Trophoblast cell (in vitro differentiated cells and primary cell): ENCODE results near the gene ID3.

Source experiments
- DNase-seq, 2 donors: peaks; one replicate each; pipeline ENCODE4 v3.0.0-alpha.2; 2016
- H2AFZ ChIP-seq: 2 replicates; pipeline ENCODE4 v1.6.1; 2013; ENCODE audit warnings: low read length, moderate library complexity, mild to moderate bottlenecking; ENCODE audit not compliant: insufficient read depth, poor library complexity
- H2AK5ac ChIP-seq: 2 replicates; pipeline ENCODE4 v1.6.1; 2013; ENCODE audit warnings: mild to moderate bottlenecking, low read length
- H2BK120ac ChIP-seq: 2 replicates; pipeline ENCODE4 v1.6.1; 2013; ENCODE audit warnings: low read length, mild to moderate bottlenecking, moderate library complexity; ENCODE audit not compliant: insufficient read depth, poor library complexity
- H2BK12ac ChIP-seq: 2 replicates; pipeline ENCODE4 v1.6.1; 2013; ENCODE audit warnings: mild to moderate bottlenecking, low read length, moderate library complexity
- H2BK5ac ChIP-seq: 2 replicates; pipeline ENCODE4 v1.6.1; 2013; ENCODE audit warnings: low read length, low read depth, moderate library complexity, mild to moderate bottlenecking; ENCODE audit not compliant: poor library complexity
- H3K14ac ChIP-seq: 2 replicates; pipeline ENCODE4 v1.6.1; 2013; ENCODE audit warnings: mild to moderate bottlenecking, low read length
- H3K18ac ChIP-seq: 2 replicates; pipeline ENCODE4 v1.6.1; 2013; ENCODE audit warnings: mild to moderate bottlenecking, low read length
- H3K23ac ChIP-seq: 2 replicates; pipeline ENCODE4 v1.6.1; 2013; ENCODE audit warnings: low read length
- H3K27ac ChIP-seq: 2 replicates; pipeline ENCODE4 v1.5.1; 2013; ENCODE audit warnings: low read depth, mild to moderate bottlenecking, inconsistent platforms, low read length, moderate library complexity
- H3K27me3 ChIP-seq: 2 replicates; pipeline ENCODE4 v1.6.1; 2013; ENCODE audit warnings: inconsistent platforms, mild to moderate bottlenecking, low read length, moderate library complexity; ENCODE audit not compliant: insufficient read depth
- H3K36me3 ChIP-seq, 2 experiments: 1 replicate in 1 of 2; 2 replicates in 1 of 2; pipeline ENCODE4 v1.6.1; 2013; ENCODE audit warnings: low read length in 2 of 2, mild to moderate bottlenecking in 2 of 2, moderate library complexity in 1 of 2; ENCODE audit not compliant: insufficient read depth in 2 of 2, control insufficient read depth in 1 of 2
- H3K4ac ChIP-seq: 2 replicates; pipeline ENCODE4 v1.6.1; 2013; ENCODE audit warnings: low read depth, mild to moderate bottlenecking, low read length, moderate library complexity
- H3K4me1 ChIP-seq, 2 experiments: 1 replicate in 1 of 2; 2 replicates in 1 of 2; pipeline ENCODE4 v1.6.1; 2013; ENCODE audit warnings: low read length in 2 of 2, mild to moderate bottlenecking in 2 of 2, moderate library complexity in 1 of 2; ENCODE audit not compliant: insufficient read depth in 2 of 2, control insufficient read depth in 1 of 2
- H3K4me2 ChIP-seq: 2 replicates; pipeline ENCODE4 v1.6.1; 2013; ENCODE audit warnings: inconsistent platforms, mild to moderate bottlenecking, low read length, moderate library complexity
- H3K4me3 ChIP-seq: 2 replicates; pipeline ENCODE4 v1.5.1; 2013; ENCODE audit warnings: mild to moderate bottlenecking, low read depth, low read length, inconsistent platforms
- H3K79me1 ChIP-seq: one replicate; pipeline ENCODE4 v1.6.1; 2013; ENCODE audit warnings: low read length
- H3K79me2 ChIP-seq: 2 replicates; pipeline ENCODE4 v1.6.1; 2013; ENCODE audit warnings: low read length, mild to moderate bottlenecking; ENCODE audit not compliant: control insufficient read depth, insufficient read depth, poor library complexity
- H3K9ac ChIP-seq: 2 replicates; pipeline ENCODE4 v1.6.1; 2013; ENCODE audit warnings: mild to moderate bottlenecking, low read length
- H3K9me3 ChIP-seq: 2 replicates; pipeline ENCODE4 v1.6.1; 2013; ENCODE audit warnings: low read depth, mild to moderate bottlenecking, control low read depth, inconsistent platforms, low read length; ENCODE audit not compliant: insufficient read depth
- H4K12ac ChIP-seq: 2 replicates; pipeline ENCODE4 v1.6.1; 2013; ENCODE audit warnings: low read depth, mild to moderate bottlenecking, low read length, moderate library complexity
- H4K8ac ChIP-seq: 2 replicates; pipeline ENCODE4 v1.6.1; 2013; ENCODE audit warnings: low read depth, mild to moderate bottlenecking, low read length, moderate library complexity
- H4K91ac ChIP-seq: one replicate; pipeline ENCODE4 v1.6.1; 2013; ENCODE audit warnings: low read depth, mild to moderate bottlenecking, low read length, moderate library complexity
- WGBS: extraction: QIAGEN DNeasy Blood & Tissue Kit; methylation state at CpG from one replicate; pipeline ENCODE4 v1.1.7; 2013; ENCODE audit warnings: missing lambda C conversion rate; ENCODE audit not compliant: insufficient read length, insufficient coverage; ENCODE audit errors: extremely low coverage; 5-methylcytosine and 5-hydroxymethylcytosine counted together

The ID3 gene

GRCh38 chr1:23590058-23590783 is 30.9 kb upstream of the ID3 start:
- Histone ChIP-seq H3K4me1 (peaks cover 31 to 33% of the 10 kb centered on the region in 2 experiments), H2AFZ (no peak overlapping the region), H3K4me3 (no peak overlapping the region), H4K12ac (no peak overlapping the region), H3K14ac (no peak overlapping the region), H3K4me2 (no peak overlapping the region), H3K9ac (no peak overlapping the region), H2BK5ac (no peak overlapping the region), H3K79me1 (peaks cover 23% of the 10 kb centered on the region), H2BK120ac (no peak overlapping the region), H3K79me2 (peaks cover 1% of the 10 kb centered on the region), H2AK5ac (no peak overlapping the region), H4K8ac (no peak overlapping the region), H3K27me3 (no peaks in the 10 kb centered on the region), H3K4ac (no peak overlapping the region), H3K18ac (no peak overlapping the region), H3K23ac (no peak overlapping the region), H3K36me3 (no peaks in the 10 kb centered on the region), H2BK12ac (peak overlapping the region; percentile 52), H4K91ac (peak overlapping the region; percentile 16), H3K9me3 (no peaks in the 10 kb centered on the region), H3K27ac (no peak overlapping the region)
- 100% methylated on average over 1 of the region's 4 CpGs for WGBS
- no peak for DNase-seq

GRCh38 chr1:23589585-23589986 is 30.3 kb upstream of the ID3 start:
- Histone ChIP-seq H3K4me2 (no peak overlapping the region), H2AK5ac (no peak overlapping the region), H2BK120ac (no peak overlapping the region), H2BK5ac (no peak overlapping the region), H4K91ac (no peak overlapping the region), H3K4ac (no peak overlapping the region), H4K8ac (no peak overlapping the region), H3K9ac (no peak overlapping the region), H3K27ac (no peak overlapping the region), H3K4me1 (peaks cover 29% of the 10 kb centered on the region in 2 experiments), H3K79me2 (peaks cover 1% of the 10 kb centered on the region), H3K4me3 (no peak overlapping the region), H3K9me3 (no peaks in the 10 kb centered on the region), H3K79me1 (peaks cover 22% of the 10 kb centered on the region), H3K18ac (no peak overlapping the region), H3K23ac (no peak overlapping the region), H3K27me3 (no peaks in the 10 kb centered on the region), H3K14ac (no peak overlapping the region), H4K12ac (no peak overlapping the region), H3K36me3 (no peaks in the 10 kb centered on the region), H2BK12ac (no peak overlapping the region), H2AFZ (no peak overlapping the region)
- WGBS, result no CpG with 5 or more reads among the region's 5 CpGs
- no peak for DNase-seq

GRCh38 chr1:23588749-23589548 is 29.6 kb upstream of the ID3 start:
- Histone ChIP-seq H2AK5ac (no peak overlapping the region), H3K4me1 (peaks cover 25 to 27% of the 10 kb centered on the region in 2 experiments), H3K36me3 (no peaks in the 10 kb centered on the region), H2BK5ac (no peak overlapping the region), H2BK12ac (no peak overlapping the region), H3K27me3 (no peaks in the 10 kb centered on the region), H3K79me2 (peaks cover 1% of the 10 kb centered on the region), H4K8ac (no peak overlapping the region), H3K4ac (no peak overlapping the region), H3K9me3 (no peaks in the 10 kb centered on the region), H4K12ac (no peak overlapping the region), H3K4me2 (no peak overlapping the region), H2BK120ac (no peak overlapping the region), H3K23ac (no peak overlapping the region), H3K9ac (no peak overlapping the region), H2AFZ (no peak overlapping the region), H3K4me3 (no peak overlapping the region), H3K79me1 (peaks cover 19% of the 10 kb centered on the region), H3K14ac (peak overlapping the region; percentile 4), H3K27ac (no peak overlapping the region), H3K18ac (no peak overlapping the region), H4K91ac (peak overlapping the region; percentile 29)
- no CpG with 5 or more reads among the region's 11 CpGs for WGBS
- no peak for DNase-seq

- H3K4me3 ChIP-seq, result no peak overlapping the region
- no peak overlapping the region for H3K4ac ChIP-seq
Observed at GRCh38 chr1:23585321-23586022, 26.2 kb upstream of the ID3 start.

More at GRCh38 chr1:23585321-23586022, 26.2 kb upstream of the ID3 start:
- Histone ChIP-seq H3K23ac (no peak overlapping the region), H3K14ac (peak overlapping the region; percentile 21), H4K12ac (no peak overlapping the region), H4K91ac (peak overlapping the region; percentile 75), H4K8ac (peak overlapping the region; percentile 1), H3K4me2 (no peak overlapping the region), H3K4me1 (peaks cover 10 to 11% of the 10 kb centered on the region in 2 experiments), H3K27ac (peak overlapping the region; percentile 40), H3K9me3 (no peaks in the 10 kb centered on the region), H2BK5ac (peak overlapping the region; percentile 64), H2BK12ac (peak overlapping the region; percentile 67), H2AK5ac (no peak overlapping the region), H3K9ac (no peak overlapping the region), H2BK120ac (peak overlapping the region; percentile 91), H3K18ac (no peak overlapping the region), H3K79me2 (peaks cover 2% of the 10 kb centered on the region), H3K79me1 (peaks cover 14% of the 10 kb centered on the region), H2AFZ (no peak overlapping the region), H3K27me3 (no peaks in the 10 kb centered on the region), H3K36me3 (no peaks in the 10 kb centered on the region)
- no CpG with 5 or more reads among the region's 10 CpGs for WGBS
- peak; percentile 94 to 100 for DNase-seq
